GM21390 (cell line): Measurements from ENCODE around the gene ATXN1.
A peak's percentile ranks its signal among the peaks of the same experiment; 100 is the strongest.

Source experiments
- ATAC-seq: cut with Tn5 transposase; IDR thresholded peaks from one replicate; pipeline ENCODE4 v1.9.1; 2021; ENCODE audit not compliant: unreplicated experiment

The ATXN1 gene

GRCh38 chr6:16488813-16489212, 272.4 kb downstream of the ATXN1 start:
- no peak for ATAC-seq

DNA sequence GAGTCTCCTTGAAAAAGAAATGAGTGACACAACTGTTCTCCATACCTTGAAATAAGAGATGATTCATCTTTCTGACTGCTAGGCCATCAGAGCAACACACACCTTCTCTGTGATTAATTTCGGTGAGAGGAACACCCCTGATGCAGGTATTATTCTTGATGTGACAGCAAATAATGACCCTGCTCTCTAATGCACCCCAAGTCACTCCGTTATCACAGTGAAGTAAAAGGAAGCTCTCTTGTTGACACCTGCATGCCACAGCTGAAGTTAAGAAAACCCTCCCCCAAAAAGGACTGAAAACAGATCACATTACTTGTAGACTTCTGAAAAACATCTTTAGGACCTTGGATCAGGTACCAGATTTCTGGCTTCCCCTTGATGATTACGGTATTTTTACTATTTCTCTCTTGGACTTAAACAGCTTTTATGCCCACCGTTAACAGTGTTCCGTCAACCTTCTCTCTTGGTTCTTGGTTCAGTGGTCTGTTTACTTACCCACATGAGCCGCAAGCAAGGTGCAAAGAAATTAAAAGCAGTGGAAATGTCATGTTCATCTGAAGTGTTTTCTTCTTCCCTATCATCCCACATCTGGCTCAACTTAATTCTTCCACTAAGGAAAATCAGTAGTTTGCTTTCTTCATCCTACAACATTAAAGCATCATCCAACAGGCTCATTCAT, 273.1 kb downstream of the ATXN1 start:
- ATAC-seq: no peak

GRCh38 chr6:16486661-16487060, 274.6 kb downstream of the ATXN1 start:
- no peak for ATAC-seq

GRCh38 chr6:16483315-16483875, 277.9 kb downstream of the ATXN1 start:
- peak; percentile 58 for ATAC-seq

- no peak for ATAC-seq
These were observed 278.5 kb downstream of the ATXN1 start for GRCh38 chr6:16482702-16483314.

- no peak for ATAC-seq
These were observed 279.4 kb downstream of the ATXN1 start for GRCh38 chr6:16481697-16482399.

- ATAC-seq: no peak
These were observed 280.3 kb downstream of the ATXN1 start for GRCh38 chr6:16480763-16481560.

- ATAC-seq: no peak
These were observed 283.7 kb downstream of the ATXN1 start for GRCh38 chr6:16477367-16478149.

DNA sequence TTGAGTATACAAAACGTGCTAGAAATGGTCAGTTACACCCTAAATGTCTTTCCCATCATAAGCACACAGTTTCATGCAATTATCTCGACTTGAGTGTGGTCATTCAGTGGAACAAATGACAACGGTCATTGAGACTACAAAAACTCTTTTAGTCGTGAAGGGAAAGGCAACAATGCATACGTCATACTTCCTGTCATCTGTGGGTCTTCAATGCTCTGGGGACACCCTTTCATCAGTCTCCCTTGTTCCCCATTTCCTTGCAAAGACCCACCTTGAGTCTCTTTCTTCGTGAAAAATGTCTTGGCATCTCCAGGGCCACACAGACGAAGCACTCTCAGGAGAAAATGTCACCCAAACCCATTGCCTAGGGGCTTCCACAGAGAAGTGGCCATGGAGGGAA, 284.4 kb downstream of the ATXN1 start:
- ATAC-seq: no peak

DNA sequence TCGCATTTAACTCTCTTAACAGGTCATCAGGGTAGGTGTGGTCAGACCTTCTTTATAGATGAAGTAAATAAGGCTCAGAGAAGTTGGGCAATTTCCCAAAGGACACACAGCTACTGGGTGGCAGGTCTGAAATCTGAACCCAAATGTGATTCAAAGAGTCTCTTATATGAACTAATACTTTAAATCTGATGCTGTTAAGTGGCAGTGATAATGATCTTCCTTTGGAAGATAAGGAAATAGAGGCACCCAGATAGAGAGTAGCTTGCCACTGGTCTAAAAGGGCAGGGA, 285.8 kb downstream of the ATXN1 start:
- ATAC-seq: no peak

GRCh38 chr6:16474772-16475493, 286.3 kb downstream of the ATXN1 start:
- no peak for ATAC-seq

GRCh38 chr6:16473908-16474771, 287.1 kb downstream of the ATXN1 start:
- ATAC-seq: no peak

DNA sequence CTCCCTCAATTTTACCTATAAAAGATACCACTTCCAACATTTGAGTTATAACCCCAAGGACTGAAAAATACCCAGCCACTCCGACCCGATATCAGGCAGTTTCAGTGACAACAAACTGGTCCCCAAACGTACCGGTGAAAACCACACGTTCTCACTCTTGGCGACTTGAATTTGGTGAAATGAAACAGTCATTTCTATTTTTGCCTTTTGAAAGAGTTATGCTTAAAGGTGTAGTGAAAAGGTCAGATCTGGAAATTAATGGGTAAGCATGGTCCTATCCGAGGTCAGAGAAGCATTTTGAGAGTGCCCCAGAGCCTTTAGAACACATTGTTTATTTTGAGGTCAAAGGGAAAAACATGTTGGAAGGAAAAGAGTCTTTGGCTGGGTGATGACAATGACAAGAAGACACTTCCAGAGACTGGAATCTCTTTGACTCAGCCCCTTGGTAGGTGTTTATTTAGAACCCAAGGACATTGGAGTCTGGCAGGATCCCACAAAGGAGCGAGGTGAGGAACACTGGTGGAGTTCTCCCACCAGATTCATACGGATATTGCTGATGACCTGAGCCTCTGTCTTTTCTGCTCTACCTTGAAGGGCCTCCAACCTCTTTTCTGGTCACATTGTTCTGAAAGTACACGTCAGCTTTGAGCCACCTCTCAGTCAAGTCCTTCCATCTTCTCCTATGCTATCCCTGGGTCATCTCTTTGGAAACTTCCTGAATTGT, 287.9 kb downstream of the ATXN1 start:
- ATAC-seq: peak; percentile 55

- ATAC-seq: no peak
These were observed 288.8 kb downstream of the ATXN1 start for GRCh38 chr6:16472349-16473069.

DNA sequence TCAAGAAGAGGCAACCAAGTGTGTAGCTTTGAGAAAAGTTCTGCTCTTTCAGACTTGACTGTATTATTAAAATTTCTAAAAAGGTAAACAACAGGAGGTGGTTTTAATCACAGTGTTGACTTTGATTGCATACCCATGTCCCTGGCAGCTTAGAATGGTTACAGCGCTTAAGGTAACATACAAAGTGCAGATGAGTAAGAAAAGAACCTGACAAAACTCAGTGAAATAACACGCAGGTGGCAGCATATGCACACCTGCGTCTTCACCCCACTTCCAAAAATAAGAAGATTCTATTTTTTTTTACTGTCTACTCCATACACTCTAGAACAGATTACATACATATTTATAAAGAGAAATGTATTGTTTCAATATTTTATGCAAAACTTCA, 289.4 kb downstream of the ATXN1 start:
- no peak for ATAC-seq

- peak; percentile 51 for ATAC-seq
These were observed 289.9 kb downstream of the ATXN1 start for GRCh38 chr6:16471222-16471909.
